Mesothelial cell of epicardium (in vitro differentiated cells): ENCODE results near the gene DAAM2. TPM values are rescaled to one million over a fixed set of nuclear protein-coding genes. Genes with fewer than 3 reads are reported as not detected.

Experiments used
- DNase-seq, 2 experiments: peaks; one replicate each; pipeline ENCODE4 v3.0.0; 2021; ENCODE audit warnings: low spot score in 2 of 2; ENCODE audit not compliant: unreplicated experiment in 2 of 2
- H3K27ac Mint-ChIP-seq: 2 replicates; pipeline ENCODE4 v1.8.0; 2021; ENCODE audit warnings: mixed read lengths
- H3K27me3 Mint-ChIP-seq: 2 replicates; pipeline ENCODE4 v1.8.0; 2021; ENCODE audit warnings: low read depth, mixed read lengths
- H3K36me3 Mint-ChIP-seq: 2 replicates; pipeline ENCODE4 v1.8.0; 2021; ENCODE audit warnings: mixed read lengths
- H3K4me1 Mint-ChIP-seq: 2 replicates; pipeline ENCODE4 v1.8.0; 2021; ENCODE audit warnings: mixed read lengths
- H3K4me3 Mint-ChIP-seq: 2 replicates; pipeline ENCODE4 v1.8.0; 2021; ENCODE audit warnings: mild to moderate bottlenecking, moderate library complexity, mixed read lengths
- H3K9me3 Mint-ChIP-seq: 2 replicates; pipeline ENCODE4 v1.8.0; 2021; ENCODE audit warnings: mixed read lengths
- CTCF ChIP-seq: fragments of 200-600 bp; sonication (generic); IDR thresholded peaks from one replicate; pipeline ENCODE4 v1.5.0; 2021; ENCODE audit warnings: antibody characterized with exemption; ENCODE audit not compliant: unreplicated experiment
- total RNA-seq: library from RNA; stranded (reverse); gene quantifications from 3 replicates; pipeline ENCODE4 v1.2.1, GENCODE V29; 2021

The DAAM2 gene
- total RNA-seq, 1 donor from 2014 or later, result 13.7 TPM

DNA sequence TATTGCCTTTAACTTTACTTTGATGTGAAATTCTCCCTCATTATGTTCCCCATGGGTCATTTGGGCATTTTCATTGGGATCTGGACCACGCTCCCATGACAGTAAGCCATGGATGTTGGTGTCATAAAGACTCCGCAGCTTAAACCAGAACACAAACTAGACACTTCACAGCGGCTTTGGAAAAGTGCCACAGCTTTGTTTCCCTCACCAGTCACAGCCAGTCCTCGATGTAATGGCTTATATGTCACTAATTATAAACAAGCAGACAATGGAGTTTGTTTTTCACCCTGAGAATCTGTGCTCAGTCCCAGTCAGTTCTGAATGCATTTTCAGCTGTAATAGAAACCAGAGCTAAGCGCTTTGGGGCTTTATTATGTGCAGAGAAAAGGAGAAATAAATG lies 23.2 kb upstream of the DAAM2 start:
- H3K36me3 Mint-ChIP-seq, result no peaks in the 10 kb centered on the region
- H3K4me3 Mint-ChIP-seq, result no peak overlapping the region
- H3K27ac Mint-ChIP-seq, result no peak overlapping the region
- DNase-seq, result no peak
- peaks cover 63% of the 10 kb centered on the region for H3K27me3 Mint-ChIP-seq
- TF ChIP-seq CTCF, result no peak
- no peaks in the 10 kb centered on the region for H3K9me3 Mint-ChIP-seq
- H3K4me1 Mint-ChIP-seq, result no peaks in the 10 kb centered on the region

DNA sequence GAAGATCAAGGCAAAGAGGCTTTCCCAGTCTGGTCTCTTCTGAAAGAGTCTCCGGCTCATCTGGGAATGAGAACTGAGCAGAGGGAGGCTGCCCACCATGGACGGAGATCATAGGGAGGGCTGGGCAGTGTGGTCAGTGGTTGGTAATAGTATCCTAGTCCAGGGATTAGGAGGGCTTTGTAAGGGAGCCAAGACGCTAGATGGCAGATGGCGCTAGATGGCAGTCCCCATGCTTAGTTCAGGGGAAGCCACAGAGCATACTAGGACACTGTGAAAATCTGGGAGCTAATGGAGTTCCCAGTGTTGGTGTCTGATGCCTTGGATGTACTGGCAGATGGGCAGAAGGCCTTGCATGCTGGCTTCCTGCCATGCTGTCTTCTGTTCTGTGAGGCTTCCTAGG lies 21.7 kb upstream of the DAAM2 start:
- H3K4me3 Mint-ChIP-seq, result no peak overlapping the region
- H3K4me1 Mint-ChIP-seq, result no peaks in the 10 kb centered on the region
- DNase-seq, result no peak
- H3K36me3 Mint-ChIP-seq, result no peaks in the 10 kb centered on the region
- H3K9me3 Mint-ChIP-seq, result no peaks in the 10 kb centered on the region
- H3K27me3 Mint-ChIP-seq, result peaks cover 59% of the 10 kb centered on the region
- TF ChIP-seq CTCF, result no peak
- H3K27ac Mint-ChIP-seq, result no peak overlapping the region

GRCh38 chr6:39772559-39773273 lies 19.5 kb upstream of the DAAM2 start:
- peaks cover 49% of the 10 kb centered on the region for H3K27me3 Mint-ChIP-seq
- no peak for TF ChIP-seq CTCF
- peaks cover 19% of the 10 kb centered on the region for H3K4me1 Mint-ChIP-seq
- no peaks in the 10 kb centered on the region for H3K36me3 Mint-ChIP-seq
- no peak overlapping the region for H3K27ac Mint-ChIP-seq
- DNase-seq, result no peak
- H3K9me3 Mint-ChIP-seq, result no peaks in the 10 kb centered on the region
- H3K4me3 Mint-ChIP-seq, result no peak overlapping the region

GRCh38 chr6:39773782-39774181 lies 18.4 kb upstream of the DAAM2 start:
- Mint-ChIP-seq H3K4me3 (no peak overlapping the region), H3K36me3 (no peaks in the 10 kb centered on the region), H3K27me3 (peaks cover 46% of the 10 kb centered on the region), H3K4me1 (peaks cover 21% of the 10 kb centered on the region), H3K27ac (no peak overlapping the region), H3K9me3 (no peaks in the 10 kb centered on the region)
- TF ChIP-seq CTCF, result no peak
- no peak for DNase-seq

DNA sequence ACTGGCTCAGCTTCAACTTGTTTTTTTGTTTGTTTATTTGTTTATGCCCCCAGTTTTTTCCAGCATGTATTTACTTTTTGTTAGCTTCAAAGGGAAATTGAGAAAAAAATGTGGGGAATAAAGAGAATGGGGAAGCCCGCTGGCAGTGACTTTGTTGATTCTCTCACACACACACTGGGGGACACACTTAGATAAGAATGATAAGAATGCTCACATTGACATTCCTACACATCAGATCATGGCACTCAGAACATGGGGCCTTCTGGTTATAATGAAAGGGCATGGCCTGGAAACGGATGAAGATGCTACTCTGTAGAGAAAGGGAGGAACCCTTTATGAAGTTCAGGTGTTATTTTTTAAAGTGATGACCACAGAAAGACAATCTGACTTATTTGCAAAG lies 15.6 kb upstream of the DAAM2 start:
- H3K27me3 Mint-ChIP-seq, result peaks cover 27% of the 10 kb centered on the region
- no peak for TF ChIP-seq CTCF
- no peak overlapping the region for H3K27ac Mint-ChIP-seq
- DNase-seq, result no peak
- H3K4me3 Mint-ChIP-seq, result no peak overlapping the region
- H3K36me3 Mint-ChIP-seq, result no peaks in the 10 kb centered on the region
- H3K4me1 Mint-ChIP-seq, result peaks cover 21% of the 10 kb centered on the region
- H3K9me3 Mint-ChIP-seq, result peaks cover 10% of the 10 kb centered on the region
